AG04449 (cell line): ENCODE data around the gene RBP5.
A peak's percentile ranks its signal among the peaks of the same experiment; 100 is the strongest.
"Not testable (repeated sequence)": the region's sequence is repeated elsewhere in the genome, so short reads cannot be mapped to it uniquely, and the experiment has no call there.

Source experiments
- CTCF ChIA-PET: fragments of 350-600 bp; formaldehyde crosslinking; extraction: SDS; loops from one replicate; lab custom pipeline; 2021; ENCODE audit warnings: antibody characterized with exemption; lab: Yijun Ruan, JAX
- POLR2A ChIA-PET: fragments of 400-600, 350-600 bp; formaldehyde crosslinking; extraction: SDS; loops from one replicate; lab custom pipeline; 2020; ENCODE audit warnings: antibody characterized with exemption, inconsistent platforms; lab: Yijun Ruan, JAX
- DNase-seq: peaks from one replicate; pipeline ENCODE4 v3.0.0-alpha.2; 2010; ENCODE audit warnings: low read depth, low spot score
- H3K4me3 ChIP-seq: 2 replicates; pipeline ENCODE4 v1.5.1; 2011; ENCODE audit warnings: low read depth, mild to moderate bottlenecking, control low read depth, low read length
- TF ChIP-seq, protein P1 (sequence below): IDR thresholded peaks from one replicate; pipeline ENCODE4 v1.5.1; 2011; ENCODE audit warnings: mild to moderate bottlenecking, moderate library complexity, low read length, control low read depth, inconsistent platforms; ENCODE audit not compliant: insufficient read depth; ENCODE audit errors: missing control alignments

Gene RBP5

DNA sequence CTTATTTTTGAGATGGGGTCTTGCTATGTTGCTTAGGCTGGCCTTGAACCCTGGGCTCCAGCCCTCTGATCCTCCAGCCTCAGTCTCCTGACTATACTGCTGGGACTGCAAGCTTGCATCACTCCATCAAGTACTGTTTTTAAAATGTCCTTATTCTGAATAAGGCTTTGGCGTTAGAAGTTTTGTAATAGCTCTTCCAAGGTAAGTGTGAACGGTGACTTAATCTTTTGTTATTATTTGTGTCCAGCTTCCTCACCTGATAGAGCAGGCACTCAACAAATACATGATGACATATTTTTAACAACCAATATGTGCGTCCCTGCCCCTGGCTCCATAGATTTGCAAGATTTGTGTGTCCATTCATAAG is 21.1 kb downstream of the RBP5 start:
- DNase-seq = no peak
- POLR2A ChIA-PET = interaction anchor here (2.3 kb wide), 1 partner anchor 47 kb away, joined by 11 read pairs; the partner anchor contains the start of gene C1S

DNA sequence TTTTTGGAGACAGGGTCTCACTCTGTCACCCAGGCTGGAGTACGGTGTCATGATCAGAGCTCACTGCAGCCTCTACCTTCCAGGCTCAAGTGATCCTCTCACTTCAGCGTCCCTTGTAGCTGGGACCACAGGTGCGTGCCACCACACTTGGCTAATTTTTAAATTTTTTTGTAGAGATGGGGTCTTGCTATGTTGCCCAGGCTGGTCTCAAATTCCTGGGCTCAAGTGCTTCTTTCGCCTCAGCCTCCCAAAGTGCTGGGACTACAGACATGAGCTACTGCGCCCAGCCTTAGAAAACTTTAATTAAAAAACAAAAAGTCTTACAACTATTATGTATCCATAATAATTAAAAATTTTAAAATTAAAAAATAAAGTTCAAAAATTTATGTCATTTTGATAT is 21.5 kb downstream of the RBP5 start:
- ChIA-PET CTCF (interaction anchor here (0.6 to 8.4 kb wide), 15 partner anchors 13 to 536 kb away, joined by 3 to 217 read pairs (median 5); partner anchors contain the start of genes C12orf57, C1R, C1S and LPCAT3), POLR2A (interaction anchor here (2.3 kb wide), 1 partner anchor 46 kb away, joined by 11 read pairs; the partner anchor contains the start of gene C1S)
- DNase-seq, H3K4me3 ChIP-seq: not testable (repeated sequence)

More for the DNA sequence above, 21.1 kb downstream of the RBP5 start:
- H3K4me3 ChIP-seq = peak overlapping the region; percentile 81
- TF ChIP-seq, protein P1, sequence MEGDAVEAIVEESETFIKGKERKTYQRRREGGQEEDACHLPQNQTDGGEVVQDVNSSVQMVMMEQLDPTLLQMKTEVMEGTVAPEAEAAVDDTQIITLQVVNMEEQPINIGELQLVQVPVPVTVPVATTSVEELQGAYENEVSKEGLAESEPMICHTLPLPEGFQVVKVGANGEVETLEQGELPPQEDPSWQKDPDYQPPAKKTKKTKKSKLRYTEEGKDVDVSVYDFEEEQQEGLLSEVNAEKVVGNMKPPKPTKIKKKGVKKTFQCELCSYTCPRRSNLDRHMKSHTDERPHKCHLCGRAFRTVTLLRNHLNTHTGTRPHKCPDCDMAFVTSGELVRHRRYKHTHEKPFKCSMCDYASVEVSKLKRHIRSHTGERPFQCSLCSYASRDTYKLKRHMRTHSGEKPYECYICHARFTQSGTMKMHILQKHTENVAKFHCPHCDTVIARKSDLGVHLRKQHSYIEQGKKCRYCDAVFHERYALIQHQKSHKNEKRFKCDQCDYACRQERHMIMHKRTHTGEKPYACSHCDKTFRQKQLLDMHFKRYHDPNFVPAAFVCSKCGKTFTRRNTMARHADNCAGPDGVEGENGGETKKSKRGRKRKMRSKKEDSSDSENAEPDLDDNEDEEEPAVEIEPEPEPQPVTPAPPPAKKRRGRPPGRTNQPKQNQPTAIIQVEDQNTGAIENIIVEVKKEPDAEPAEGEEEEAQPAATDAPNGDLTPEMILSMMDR = no peak
- CTCF ChIA-PET = interaction anchor here (0.7 to 8.4 kb wide), 19 partner anchors 13 to 535 kb away, joined by 3 to 217 read pairs (median 5); partner anchors contain the start of genes C12orf57, C1R, C1S and LPCAT3

DNA sequence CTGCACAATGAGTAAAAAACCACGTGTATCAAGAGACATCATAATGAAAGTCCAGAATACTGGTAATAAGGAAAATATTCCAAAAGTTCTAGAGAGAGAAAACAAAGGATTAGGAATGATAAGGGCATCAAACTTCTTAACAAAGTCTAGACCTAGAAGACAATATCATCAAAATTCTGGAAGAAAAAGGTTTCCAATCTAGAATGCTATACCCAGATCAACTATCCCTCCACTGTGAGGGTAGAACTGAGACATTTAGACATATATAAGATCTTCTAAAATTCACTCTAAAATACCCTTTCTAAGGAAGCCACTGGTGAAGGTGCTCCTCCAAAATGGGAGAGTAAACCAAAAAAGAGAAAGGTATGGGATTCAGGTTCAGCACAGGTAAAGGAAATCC is 22.6 kb downstream of the RBP5 start:
- TF ChIP-seq, protein P1 = no peak
- DNase-seq = no peak
- no peak overlapping the region for H3K4me3 ChIP-seq
- ChIA-PET CTCF (interaction anchor here (1.1 to 8.4 kb wide), 6 partner anchors 12 to 141 kb away, joined by 3 to 217 read pairs (median 56); partner anchors contain the start of genes C1R, C1S and RBP5), POLR2A (no interaction called here)

DNA sequence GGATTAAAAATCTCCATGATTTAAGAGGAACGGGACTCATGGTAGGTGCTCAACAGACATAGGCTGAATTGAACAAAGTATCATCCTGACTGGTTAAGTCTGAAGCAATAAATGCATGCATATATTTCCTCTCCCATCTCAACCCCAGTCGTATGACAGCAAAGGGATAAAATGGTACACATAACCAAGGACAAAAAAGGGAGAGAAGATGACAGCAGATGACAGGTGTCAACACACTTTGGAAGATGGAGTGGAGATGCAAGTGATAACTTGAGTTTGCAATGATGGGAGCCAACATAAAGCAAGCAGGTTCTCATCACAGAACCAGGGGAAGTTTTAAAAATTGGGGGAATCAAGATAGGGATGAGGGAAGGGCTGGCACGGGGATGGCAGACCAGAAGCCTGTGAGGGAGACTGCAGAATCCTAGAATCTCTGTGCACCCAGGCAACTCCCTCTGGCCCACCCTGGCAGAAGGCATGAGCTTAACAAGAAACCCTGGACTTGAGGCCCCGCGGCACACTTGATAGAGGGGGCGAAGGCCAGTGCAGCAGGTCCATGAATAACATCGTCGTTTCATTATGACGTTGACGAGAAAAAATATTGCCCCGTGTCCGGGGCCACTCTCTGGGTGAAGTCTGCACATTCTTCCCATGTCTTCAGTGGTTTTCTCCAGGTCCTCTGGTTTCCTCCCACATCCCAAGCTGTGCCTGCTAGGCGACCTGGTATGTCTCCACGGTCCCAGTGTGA is 24.7 kb downstream of the RBP5 start:
- CTCF ChIA-PET = interaction anchor here (1.0 to 6.4 kb wide), 4 partner anchors 8 to 43 kb away, joined by 4 to 63 read pairs (median 12); partner anchors contain the start of gene C1S
- POLR2A ChIA-PET = no interaction called here
- TF ChIP-seq, protein P1 = no peak
- H3K4me3 ChIP-seq = no peak overlapping the region
- no peak for DNase-seq

DNA sequence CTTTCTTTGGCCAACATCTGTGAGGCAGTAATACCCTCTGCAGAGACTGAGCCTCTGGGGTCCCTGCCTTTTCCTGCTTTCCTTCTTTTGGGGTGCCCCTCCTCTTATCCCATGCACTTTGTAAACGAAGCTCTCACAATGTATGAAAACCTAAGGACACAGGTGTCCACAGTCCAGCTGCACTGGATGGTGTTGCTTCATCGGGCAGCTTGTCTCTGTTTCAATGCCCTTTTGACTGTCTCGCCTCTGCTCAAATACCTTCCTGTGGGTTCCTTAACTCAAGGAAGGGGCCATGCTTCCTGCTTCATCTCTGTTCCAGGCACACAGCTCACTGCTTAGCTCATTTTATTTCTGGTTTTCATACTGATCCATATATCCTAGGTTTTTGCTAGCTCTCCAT is 26.1 kb downstream of the RBP5 start:
- CTCF ChIA-PET = interaction anchor here (0.7 to 6.4 kb wide), 6 partner anchors 9 to 536 kb away, joined by 3 to 63 read pairs (median 6); partner anchors contain the start of genes C1R and C1S
- DNase-seq = no peak

DNA sequence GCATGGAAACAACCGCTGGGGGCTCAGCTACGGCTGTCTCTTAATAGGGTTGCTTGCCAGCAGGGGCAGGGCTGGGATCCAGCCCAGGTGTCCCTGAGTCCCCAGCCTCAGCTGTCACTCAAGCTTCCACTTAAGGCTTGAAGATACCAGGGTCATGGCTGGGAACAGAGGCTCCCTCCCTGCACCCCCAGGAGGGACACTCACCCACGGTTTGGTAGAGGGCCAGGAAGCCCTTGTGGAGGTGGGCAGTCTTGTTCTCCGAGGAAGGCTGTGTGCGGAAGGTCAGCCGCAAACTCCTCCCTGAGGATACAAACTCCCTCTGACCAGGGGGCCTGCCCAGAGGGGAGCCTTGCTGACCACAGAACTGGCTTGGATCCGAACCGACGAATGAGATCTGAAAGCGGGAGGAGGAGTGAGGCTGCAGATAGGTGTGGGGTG is 27.0 kb downstream of the RBP5 start:
- POLR2A ChIA-PET = no interaction called here
- CTCF ChIA-PET = interaction anchor here (1.2 to 6.4 kb wide), 4 partner anchors 9 to 157 kb away, joined by 3 to 63 read pairs (median 8); partner anchors contain the start of gene C1R
- TF ChIP-seq, protein P1 = no peak
- no peak for DNase-seq
- no peak overlapping the region for H3K4me3 ChIP-seq

More for the DNA sequence above, 26.1 kb downstream of the RBP5 start:
- POLR2A ChIA-PET = no interaction called here
- H3K4me3 ChIP-seq = no peak overlapping the region
- TF ChIP-seq, protein P1 = no peak
